BLaER1 (cell line): ENCODE data around the gene MAP3K7CL.

Experiments
- H3K27ac ChIP-seq: shearing (Covaris generic); formaldehyde crosslinking; 2 replicates; pipeline ENCODE4 v1.8.1; 2022
- H3K27me3 ChIP-seq: shearing (Covaris generic); formaldehyde crosslinking; 2 replicates; pipeline ENCODE4 v1.8.1; 2022
- H3K36me3 ChIP-seq: shearing (Covaris generic); formaldehyde crosslinking; 2 replicates; pipeline ENCODE4 v1.8.1; 2022
- H3K4me1 ChIP-seq: shearing (Covaris generic); formaldehyde crosslinking; 2 replicates; pipeline ENCODE4 v1.8.1; 2022
- H3K4me2 ChIP-seq: shearing (Covaris generic); formaldehyde crosslinking; 2 replicates; pipeline ENCODE4 v1.8.1; 2022
- H3K4me3 ChIP-seq: shearing (Covaris generic); formaldehyde crosslinking; 2 replicates; pipeline ENCODE4 v1.8.1; 2022
- H3K9ac ChIP-seq: shearing (Covaris generic); formaldehyde crosslinking; 2 replicates; pipeline ENCODE4 v1.8.1; 2022
- H3K9me3 ChIP-seq: shearing (Covaris generic); formaldehyde crosslinking; 2 replicates; pipeline ENCODE4 v1.8.1; 2022
- H4K20me1 ChIP-seq: shearing (Covaris generic); formaldehyde crosslinking; 2 replicates; pipeline ENCODE4 v1.8.1; 2022
- Cebpa-rat ChIP-seq: shearing (Covaris generic); IDR thresholded peaks from 2 replicates; pipeline ENCODE4 v1.8.1; 2022

MAP3K7CL gene

GRCh38 chr21:29221253-29221744, 90.9 kb downstream of the MAP3K7CL start:
- Histone ChIP-seq H3K9me3 (peaks cover 5% of the 10 kb centered on the region; the same call in 1 of the 2 replicates), H3K4me2 (no peak overlapping the region), H3K9ac (no peak overlapping the region), H4K20me1 (no peaks in the 10 kb centered on the region), H3K36me3 (no peaks in the 10 kb centered on the region), H3K27me3 (no peaks in the 10 kb centered on the region), H3K27ac (no peak overlapping the region), H3K4me3 (no peak overlapping the region), H3K4me1 (no peaks in the 10 kb centered on the region)
- no peak for TF ChIP-seq Cebpa-rat

- H3K9me3 ChIP-seq: peaks cover 5% of the 10 kb centered on the region; the same call in 1 of the 2 replicates
- H3K9ac ChIP-seq: no peak overlapping the region
- no peak overlapping the region for H3K27ac ChIP-seq
- H3K4me2 ChIP-seq: no peak overlapping the region
- no peak for TF ChIP-seq Cebpa-rat
- no peaks in the 10 kb centered on the region for H4K20me1 ChIP-seq
- peaks cover 25% of the 10 kb centered on the region for H3K4me1 ChIP-seq
- H3K27me3 ChIP-seq: no peaks in the 10 kb centered on the region
- no peak overlapping the region for H3K4me3 ChIP-seq
- no peaks in the 10 kb centered on the region for H3K36me3 ChIP-seq
These were observed 93.6 kb downstream of the MAP3K7CL start for GRCh38 chr21:29224006-29224405.
